ENCODE data around the gene GPX5.

- TF ChIP-seq CTCF (conservative IDR thresholded peaks at IDR 0.05; ENCODE audit: low read length) (no peak), EZH2phosphoT487 (IDR thresholded peaks at IDR 0.05; ENCODE audit: borderline replicate concordance, low read depth, low read length) (no peak)
These were observed 45.3 kb upstream of the GPX5 start for GRCh38 chr6:28480253-28480932.

Data from OCI-LY7 (cell line).